ENCODE results near the gene SPTSSA. TPM values are rescaled to one million over a fixed set of nuclear protein-coding genes. Genes with fewer than 3 reads are reported as not detected.
"Not testable (repeated sequence)": the region's sequence is repeated elsewhere in the genome, so short reads cannot be mapped to it uniquely, and the experiment has no call there.

Gene SPTSSA, protein sequence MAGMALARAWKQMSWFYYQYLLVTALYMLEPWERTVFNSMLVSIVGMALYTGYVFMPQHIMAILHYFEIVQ
- total RNA-seq: 14.3 TPM
- long read RNA-seq, transcript SPTSSA-201 (2 exons, 2,777 nt): major isoform, 7 of 8 reads
- long read RNA-seq, partial matches to known transcripts: 0 of 8 reads
- long read RNA-seq, other reads (novel, unspliced or antisense): 1 of 8 reads

DNA sequence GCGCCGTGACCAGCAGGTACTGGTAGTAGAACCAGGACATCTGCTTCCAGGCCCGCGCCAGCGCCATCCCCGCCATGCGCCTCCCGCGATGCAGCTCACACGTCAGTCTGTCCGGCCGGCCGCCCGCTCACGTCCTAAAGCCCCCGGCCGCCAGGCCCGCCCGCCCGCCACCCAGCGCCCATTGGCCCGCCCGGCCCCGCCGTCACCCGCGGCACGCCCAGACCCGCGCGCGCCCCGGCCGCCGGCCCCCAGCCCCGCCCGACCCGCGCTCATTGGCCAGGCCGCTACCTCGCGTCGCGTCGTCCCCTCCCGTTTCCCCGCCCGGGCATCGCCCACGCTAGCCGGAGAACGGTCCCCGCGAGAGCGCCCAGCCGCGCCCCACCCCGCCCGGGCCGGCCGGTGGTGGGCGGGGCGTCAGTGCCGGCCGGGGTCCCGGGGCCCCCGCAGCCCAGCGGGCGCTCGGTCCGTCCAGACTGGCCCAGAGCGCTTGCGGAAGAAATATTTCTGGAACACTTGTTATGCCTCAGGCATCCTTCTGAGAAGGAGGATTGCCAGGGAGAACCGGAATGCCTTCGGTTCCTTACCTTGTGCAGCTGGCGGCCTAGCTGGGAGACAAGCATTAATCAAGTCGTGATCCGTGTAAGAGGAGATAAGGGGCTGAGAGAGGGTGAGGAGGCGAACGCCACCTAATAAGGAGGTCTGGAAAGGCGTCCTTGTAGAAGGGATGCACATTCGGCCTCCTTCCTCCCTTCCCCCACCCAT lies at the start of gene SPTSSA:
Gene SPTSSA, minus strand, starts transcription at position 109 of the 762 bp plus-strand sequence. Its CDS starts 33 bp downstream, at position 76.
- ATAC-seq (ENCODE audit: poor library complexity) (peak; percentile 98), DNase-seq (peak; percentile 95)
- intact Hi-C loops (cut with DNase I): no loop called here

DNA sequence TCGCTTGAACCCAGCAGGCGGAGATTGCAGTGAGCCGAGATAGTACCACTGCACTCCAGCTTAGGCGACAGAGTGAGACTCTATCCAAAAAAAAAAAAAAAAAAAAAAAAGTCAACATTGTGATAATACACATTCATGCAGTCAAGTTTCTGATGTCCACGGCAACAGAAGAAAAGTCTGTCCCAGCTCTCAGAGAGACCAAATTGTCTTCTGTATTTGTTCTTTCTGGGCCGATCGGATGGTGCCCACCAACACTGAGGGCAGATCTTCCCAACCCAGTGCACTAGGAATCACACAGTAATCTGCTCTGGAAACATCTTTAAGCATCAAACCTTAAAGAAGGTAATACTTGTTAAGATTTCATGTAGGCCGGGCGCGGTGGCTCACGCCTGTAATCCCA lies 45.8 kb upstream of the SPTSSA start:
- DNase-seq (no peak), ATAC-seq (ENCODE audit: poor library complexity) (no peak)
- intact Hi-C loops (cut with DNase I): no loop called here

DNA sequence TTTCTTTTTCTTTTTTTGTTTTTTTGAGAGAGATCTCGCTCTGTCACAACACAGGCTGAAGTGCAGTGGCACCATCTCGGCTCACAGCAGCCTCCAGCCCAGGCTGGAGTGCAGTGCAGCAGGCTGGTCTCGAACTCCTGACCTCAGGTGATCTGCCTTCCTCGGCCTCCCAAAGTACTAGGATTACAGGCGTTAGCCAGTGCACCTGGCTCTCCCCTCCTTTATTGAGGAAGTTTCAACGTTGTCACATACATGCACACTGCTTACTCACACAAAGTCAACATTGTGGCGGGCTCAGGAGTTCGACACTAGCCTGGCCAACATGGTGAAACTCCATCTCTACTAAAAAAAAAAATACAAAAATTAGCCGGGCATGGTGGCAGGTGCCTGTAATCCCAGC lies 45.4 kb upstream of the SPTSSA start:
- no peak for ATAC-seq (ENCODE audit: poor library complexity)
- intact Hi-C loops (cut with DNase I): no loop called here

DNA sequence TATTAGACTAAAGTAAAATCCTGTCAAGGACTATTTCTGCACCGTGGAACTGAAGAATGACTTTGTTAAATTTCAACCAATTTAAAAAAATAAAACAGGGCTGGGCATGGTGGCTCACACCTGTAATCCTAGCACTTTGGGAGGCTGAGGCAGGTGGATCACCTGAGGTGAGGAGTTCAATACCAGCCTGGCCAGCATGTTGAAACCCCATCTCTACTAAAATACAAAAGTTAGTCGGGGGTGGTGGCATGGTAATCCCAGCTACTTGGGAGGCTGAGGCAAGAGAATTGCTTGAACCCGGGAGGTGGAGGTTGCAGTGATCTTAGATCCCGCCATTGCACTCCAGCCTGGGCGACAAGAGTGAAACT lies 43.1 kb upstream of the SPTSSA start:
- intact Hi-C loops (cut with DNase I); ATAC-seq (ENCODE audit: poor library complexity); DNase-seq: not testable (repeated sequence)

More for the DNA sequence above, 45.4 kb upstream of the SPTSSA start:
- no peak for DNase-seq

DNA sequence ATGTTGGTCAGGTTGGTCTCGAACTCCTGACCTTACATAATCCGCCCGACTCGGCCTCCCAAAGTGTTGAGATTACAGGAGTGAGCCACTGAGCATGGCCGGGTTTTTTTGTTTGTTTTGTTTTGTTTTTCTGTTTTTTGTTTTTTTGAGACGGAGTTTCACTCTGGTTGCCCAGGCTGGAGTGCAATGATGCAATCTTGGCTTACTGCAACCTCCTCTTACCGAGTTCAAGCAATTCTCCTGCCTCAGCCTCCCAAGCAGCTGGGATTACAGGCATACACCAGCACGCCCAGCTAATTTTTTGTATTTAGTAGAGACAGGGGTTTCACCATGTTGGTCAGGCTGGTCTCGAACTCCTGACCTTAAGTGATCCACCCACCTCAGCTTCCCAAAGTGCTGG lies 42.0 kb upstream of the SPTSSA start:
- intact Hi-C loops (cut with DNase I); ATAC-seq (ENCODE audit: poor library complexity); DNase-seq: not testable (repeated sequence)

DNA sequence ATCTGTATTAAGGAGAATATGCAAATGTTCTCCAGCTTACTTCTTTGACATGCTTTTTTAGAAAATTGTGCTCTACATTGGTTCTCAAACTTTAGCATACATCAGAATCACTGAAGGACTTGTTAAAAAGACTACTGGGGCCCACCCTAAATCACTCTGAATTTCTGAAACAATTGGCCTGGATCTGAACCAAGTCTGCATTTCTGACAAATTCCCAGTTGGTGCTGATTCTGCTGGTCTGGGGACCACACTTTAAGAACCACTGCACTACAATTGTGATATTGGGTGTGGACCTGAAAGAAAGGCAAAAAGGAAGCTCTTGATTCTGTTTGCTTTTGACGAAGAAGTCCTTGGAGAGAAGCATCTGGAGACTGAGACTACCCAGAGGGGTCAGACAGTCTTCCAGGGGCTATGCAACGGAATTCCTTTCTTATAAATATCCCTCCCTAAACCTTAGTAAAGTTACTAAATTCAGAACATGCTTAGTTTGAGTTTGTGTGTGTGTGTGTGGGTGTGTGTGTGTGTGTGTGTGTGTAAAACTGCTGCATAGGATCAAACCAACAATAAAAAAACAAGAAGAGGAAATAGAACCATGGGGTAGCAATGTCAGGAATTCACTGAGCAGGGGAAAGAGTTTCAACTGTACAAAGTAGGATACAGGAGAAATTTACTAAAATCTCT lies 40.6 kb upstream of the SPTSSA start:
- DNase-seq (no peak), ATAC-seq (ENCODE audit: poor library complexity) (no peak)
- intact Hi-C loops (cut with DNase I): no loop called here

DNA sequence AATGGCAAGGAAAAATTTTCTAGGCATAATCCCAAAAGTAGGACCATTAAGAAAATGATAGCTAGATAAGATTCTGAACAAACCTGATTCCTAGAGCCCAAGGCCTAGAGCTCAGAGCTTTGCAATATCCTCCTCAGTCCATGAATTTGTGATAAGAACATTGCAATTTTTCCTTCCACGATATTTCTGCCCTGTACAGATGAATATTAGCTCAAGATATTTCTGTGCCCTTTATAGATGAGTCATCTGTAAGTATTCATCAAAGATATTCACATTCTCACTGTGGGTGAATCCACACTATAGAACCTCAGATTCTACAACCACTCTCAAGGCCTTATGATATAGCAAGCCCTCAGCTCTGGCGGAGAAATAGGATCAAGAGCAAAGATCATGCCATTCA lies 40.0 kb upstream of the SPTSSA start:
- ATAC-seq (ENCODE audit: poor library complexity) (no peak), DNase-seq (no peak)
- intact Hi-C loops (cut with DNase I): no loop called here

DNA sequence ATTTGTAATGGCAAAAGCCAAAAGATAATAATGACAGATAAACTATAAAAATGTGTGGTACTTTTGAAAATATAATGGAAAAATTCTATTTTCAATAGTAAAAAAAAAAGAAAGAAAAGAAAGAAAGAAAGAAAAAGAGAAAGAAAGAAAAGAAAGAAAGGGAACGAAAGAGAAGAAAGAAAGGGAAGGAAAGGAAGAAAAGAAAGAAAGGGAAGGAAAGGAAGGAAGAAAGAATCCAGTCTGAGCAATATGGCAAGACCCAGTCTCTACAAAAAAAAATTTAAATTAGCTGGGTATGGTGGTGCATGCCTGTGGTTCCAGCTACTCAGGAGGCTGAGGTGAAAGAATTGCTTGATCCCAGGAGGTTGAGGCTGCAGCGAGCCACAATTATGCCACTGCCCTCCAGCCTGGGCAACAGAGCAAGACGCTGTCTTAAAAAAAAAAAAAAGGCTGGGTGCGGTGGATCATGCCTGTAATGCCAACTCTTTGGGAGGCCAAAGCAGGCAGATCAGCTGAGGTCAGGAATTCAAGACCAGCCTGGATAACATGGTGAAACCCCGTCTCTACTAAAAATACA lies 39.1 kb upstream of the SPTSSA start:
- DNase-seq (no peak), ATAC-seq (ENCODE audit: poor library complexity) (no peak)
- intact Hi-C loops (cut with DNase I): no loop called here

DNA sequence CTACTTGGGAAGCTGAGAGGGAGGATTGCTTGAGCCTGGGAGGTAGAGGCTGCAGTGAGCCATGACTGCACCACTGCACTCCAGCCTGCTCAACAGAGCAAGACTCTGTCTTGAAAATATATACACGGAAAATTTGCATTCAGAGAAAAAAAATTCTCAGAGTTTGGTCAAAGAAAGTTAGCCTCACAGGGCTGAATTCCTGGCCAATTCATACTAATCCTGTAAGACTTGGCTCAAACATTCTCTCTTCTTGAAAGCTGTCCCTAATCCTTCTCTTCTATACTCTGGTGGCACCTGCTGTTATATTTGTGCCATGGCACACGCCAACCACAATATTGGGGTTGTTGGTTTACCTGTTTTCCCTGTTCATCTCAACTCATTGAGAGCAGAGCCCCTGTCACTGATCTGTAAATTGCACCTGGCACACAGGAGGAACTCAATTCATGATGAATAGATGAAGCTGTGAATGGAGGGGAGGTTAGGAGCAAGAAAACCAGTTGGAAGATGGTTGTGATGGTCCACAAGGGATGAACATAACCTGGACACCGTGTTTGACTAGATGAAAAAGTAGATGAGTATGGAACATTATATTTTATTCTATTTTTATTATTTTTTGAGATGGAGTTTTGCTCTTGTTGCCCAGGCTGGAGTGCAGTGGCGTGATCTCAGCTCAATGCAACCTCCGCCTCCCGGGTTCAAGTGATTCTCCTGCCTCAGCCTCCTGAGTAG lies 36.8 kb upstream of the SPTSSA start:
- DNase-seq (no peak), ATAC-seq (ENCODE audit: poor library complexity) (no peak)
- intact Hi-C loops (cut with DNase I): loop anchor here (10.0 kb wide), 1 partner anchor 164 kb away; no protein-coding TSS in a partner anchor

DNA sequence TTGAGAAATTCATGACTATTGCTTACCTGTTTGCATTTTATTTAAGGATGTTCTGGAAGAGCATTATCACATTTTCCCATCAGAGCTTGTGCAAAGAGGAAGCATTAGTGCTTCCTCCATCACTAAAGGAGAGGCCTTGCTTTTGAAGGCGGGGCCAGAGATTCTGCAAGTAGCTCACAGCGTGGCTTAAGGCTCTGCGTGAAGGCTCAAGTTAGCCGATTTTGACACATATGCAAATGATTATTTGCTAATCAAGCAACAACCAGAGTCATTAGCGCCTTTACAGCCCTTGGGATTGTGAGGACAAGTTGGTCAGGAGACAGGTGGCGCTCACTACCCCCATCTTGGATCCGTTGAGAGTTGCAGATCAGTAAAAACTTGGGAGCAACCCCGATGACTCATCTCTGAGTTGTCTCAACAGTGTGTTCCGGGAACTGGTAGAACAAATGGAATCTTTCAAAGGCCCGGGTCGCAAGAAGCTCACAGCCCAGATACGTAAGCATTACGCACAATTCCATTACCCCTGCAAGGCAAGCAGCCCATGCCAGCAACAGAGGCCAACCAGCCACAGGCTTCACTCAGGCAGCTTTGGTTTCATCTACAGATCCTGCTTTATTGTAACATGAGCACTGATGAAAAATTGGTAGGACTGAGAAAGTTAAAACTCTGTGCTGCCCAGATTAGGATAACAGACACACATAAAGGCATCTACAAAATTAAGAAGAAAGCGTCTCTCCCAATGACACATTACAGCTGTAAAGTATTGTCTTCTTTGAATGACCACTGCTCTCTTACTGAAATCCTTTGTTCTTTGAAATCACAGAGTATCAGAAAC lies 34.9 kb upstream of the SPTSSA start:
- ATAC-seq (ENCODE audit: poor library complexity) (peak; percentile 91), DNase-seq (peak; percentile 89)
- intact Hi-C loops (cut with DNase I): loop anchor here (10.0 kb wide), 1 partner anchor 162 kb away; no protein-coding TSS in a partner anchor

DNA sequence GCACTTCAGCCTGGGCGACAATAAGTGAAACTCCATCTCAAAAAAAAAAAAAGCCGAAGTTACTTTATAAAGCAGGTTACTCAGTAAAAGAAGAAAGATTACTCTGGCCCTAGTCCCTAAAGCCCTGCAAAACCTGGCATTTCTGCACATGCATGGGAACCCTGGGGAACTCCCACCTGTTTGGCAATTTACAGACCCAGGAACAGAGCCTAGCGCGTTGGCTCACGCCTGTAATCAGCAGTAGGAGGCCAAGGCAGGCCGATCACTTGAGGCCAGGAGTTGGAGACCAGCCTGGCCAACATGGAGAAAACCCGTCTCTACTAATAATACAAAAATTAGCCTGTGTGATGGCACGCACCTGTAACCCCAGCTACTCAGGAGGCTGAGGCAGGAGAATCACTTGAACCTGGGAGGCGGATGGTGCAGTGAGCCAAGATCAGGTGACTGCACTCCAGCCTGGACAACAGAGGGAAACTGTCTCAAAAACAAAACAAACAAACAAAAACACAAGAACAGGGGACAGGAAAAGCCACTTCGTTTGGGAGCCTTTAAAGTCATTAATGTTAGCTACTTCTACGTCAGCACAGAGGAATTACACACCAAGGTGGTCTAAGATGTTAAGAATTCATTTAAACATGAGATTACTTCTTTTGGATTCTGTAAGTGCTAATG lies 34.1 kb upstream of the SPTSSA start:
- DNase-seq (peak; percentile 72), ATAC-seq (ENCODE audit: poor library complexity) (peak; percentile 65)
- intact Hi-C loops (cut with DNase I): loop anchor here (10.0 kb wide), 1 partner anchor 161 kb away; no protein-coding TSS in a partner anchor

DNA sequence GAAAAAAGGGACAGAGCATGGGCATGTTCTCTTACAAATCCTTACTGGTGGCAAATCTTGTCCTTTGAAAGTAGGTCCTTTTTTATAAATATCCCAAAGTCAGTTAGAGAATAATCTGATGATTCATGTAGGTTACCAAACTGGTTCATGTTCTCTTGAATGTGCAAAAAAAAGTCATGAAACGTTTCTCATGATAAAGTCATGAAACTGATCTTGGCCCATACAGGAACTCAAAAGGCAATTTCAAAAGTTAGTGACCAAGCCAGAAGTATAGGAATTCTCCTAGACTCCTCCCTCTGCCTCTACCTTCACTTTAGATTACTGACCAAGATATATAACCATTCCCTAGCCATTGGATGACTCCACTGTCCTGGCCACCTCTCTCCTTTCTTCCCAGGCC lies 27.3 kb upstream of the SPTSSA start:
- ATAC-seq (ENCODE audit: poor library complexity) (no peak), DNase-seq (no peak)

DNA sequence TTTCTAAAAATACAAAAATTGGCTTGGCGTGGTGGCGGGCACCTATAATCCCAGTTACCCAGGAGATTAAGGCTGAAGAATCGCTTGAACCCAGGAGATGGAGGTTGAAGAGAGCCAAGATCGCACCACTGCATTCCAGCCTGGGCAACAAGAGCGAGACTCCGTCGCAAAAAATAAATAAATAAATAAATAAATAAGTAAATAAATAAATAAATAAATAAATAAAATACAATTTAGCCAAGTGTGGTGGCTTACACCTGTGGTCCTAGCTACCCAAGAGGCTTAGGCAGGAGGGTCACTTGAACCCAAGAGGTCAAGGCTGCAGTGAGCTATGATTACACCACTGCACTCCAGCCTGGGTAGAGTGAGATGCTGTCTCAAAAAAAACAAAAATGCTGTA lies 26.5 kb upstream of the SPTSSA start:
- intact Hi-C loops (cut with DNase I): no loop called here
- ATAC-seq (ENCODE audit: poor library complexity) (no peak), DNase-seq (no peak)

More for the DNA sequence above, 27.3 kb upstream of the SPTSSA start:
- intact Hi-C loops (cut with DNase I): no loop called here

DNA sequence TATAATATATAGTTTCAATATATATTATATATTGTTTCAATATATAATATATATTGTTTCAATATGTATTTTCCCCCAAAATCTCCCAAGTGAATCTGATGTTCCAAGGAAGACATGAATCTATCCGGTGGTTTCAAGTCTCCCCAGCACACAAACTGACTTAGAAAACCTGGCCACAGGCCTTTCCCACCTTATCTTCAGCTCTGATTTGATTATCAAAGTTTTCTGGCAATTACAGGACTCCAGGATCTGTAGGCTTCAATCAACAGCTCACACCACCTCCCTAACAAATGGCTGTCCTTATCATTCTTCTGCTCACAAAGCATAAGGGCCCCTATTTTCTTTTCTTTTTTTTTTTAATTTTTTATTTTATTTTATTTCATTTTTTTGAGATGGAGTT lies 22.7 kb upstream of the SPTSSA start:
- ATAC-seq (ENCODE audit: poor library complexity) (no peak), DNase-seq (no peak)
- intact Hi-C loops (cut with DNase I): no loop called here

DNA sequence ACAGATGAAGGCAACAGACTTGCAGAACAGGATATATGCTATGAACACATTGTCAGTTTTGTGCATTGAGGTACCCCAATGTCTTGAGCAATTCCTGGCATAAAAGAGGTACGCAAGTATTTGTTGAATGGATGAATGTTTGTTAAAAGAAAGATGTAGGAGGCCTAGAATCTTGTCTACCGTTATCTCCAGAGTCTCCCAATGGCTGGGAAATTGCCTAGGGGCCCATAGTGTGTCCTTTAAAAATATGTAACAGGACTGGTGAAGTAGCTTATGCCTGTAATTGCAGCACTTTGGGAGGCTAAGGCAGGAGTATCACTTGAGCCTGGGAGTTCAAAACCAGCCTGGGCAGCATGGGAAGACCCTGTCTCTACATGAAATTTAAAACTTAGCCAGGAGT lies 20.4 kb upstream of the SPTSSA start:
- ATAC-seq (ENCODE audit: poor library complexity) (no peak), DNase-seq (no peak)
- intact Hi-C loops (cut with DNase I): no loop called here

DNA sequence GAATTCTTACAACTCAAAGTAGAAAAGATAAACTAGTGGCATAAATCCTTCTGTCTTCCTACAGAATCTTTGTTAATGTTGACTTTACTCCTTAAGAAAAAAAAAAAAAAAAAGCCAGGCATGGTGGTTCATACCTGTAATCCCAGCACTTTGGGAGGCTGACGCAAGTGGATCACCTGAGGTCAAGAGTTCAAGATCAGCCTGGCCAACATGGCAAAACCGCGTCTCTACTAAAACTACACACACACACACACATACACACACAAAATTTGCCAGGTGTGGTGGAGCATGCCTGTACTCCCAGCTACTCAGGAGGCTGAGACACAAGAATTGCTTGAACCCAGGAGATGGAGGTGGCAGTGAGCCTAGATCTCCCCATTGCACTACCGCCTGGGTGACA lies 17.7 kb upstream of the SPTSSA start:
- ATAC-seq (ENCODE audit: poor library complexity) (no peak), DNase-seq (no peak)
- intact Hi-C loops (cut with DNase I): no loop called here

DNA sequence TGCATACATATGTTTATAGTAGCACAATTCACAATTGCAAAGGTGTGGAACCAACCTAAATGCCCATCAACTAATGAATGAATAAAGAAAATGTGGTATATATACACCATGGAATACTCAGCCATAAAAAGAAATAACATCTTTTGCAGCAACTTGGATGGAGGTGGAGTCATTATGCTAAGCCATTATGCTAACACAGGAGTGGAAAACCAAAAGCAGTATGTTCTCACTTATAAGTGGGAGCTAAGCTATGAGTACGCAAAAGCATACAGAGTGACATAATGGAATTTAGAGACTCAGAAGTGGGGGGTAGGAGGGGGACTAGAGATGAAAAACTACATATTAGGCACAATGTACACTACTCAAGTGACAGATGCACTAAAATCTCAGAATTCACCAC lies 16.2 kb upstream of the SPTSSA start:
- intact Hi-C loops (cut with DNase I): no loop called here
- DNase-seq: no peak
- no peak for ATAC-seq (ENCODE audit: poor library complexity)
